GM12878 (cell line): ENCODE measurements around the gene FSIP1. TPM values are rescaled to one million over a fixed set of nuclear protein-coding genes. Genes with fewer than 3 reads are reported as not detected.

Source experiments
- ATAC-seq: fragments of 200-7000 bp; cut with Tn5 transposase; 3 replicates; pipeline ENCODE4 v1.9.1; 2020; ENCODE audit warnings: mild to moderate bottlenecking, moderate library complexity
- BruUV-seq: library from RNA; stranded (reverse); fragments of 400-500 nt; replicated peaks from 2 replicates; lab custom pipeline; 2021; lab: Mats Ljungman, UMichigan
- CTCF ChIA-PET: fragments of 300-600 bp; sonication (Branson Sonifier 250); formaldehyde crosslinking; extraction: SDS; loops from one replicate; lab custom pipeline; 2021; ENCODE audit warnings: inconsistent platforms; lab: Yijun Ruan, JAX
- POLR2A ChIA-PET: fragments of 350-600 bp; formaldehyde crosslinking; extraction: SDS; loops from one replicate; lab custom pipeline; 2021; ENCODE audit warnings: inconsistent platforms; lab: Charles Lee
- RAD21 ChIA-PET: fragments of 300-600 bp; sonication (Branson Sonifier 250); formaldehyde crosslinking; loops from one replicate; lab custom pipeline; 2023; ENCODE audit warnings: antibody characterized with exemption; ENCODE audit not compliant: unreplicated experiment; lab: Charles Lee
- SMC1A ChIA-PET: fragments of 300-600 bp; sonication (Branson Sonifier 250); formaldehyde crosslinking; loops from one replicate; lab custom pipeline; 2023; ENCODE audit not compliant: unreplicated experiment, uncharacterized antibody; lab: Charles Lee
- DNase-seq: peaks from one replicate; pipeline ENCODE4 v3.0.0-alpha.2; 2011; ENCODE audit warnings: low read depth, low spot score
- FAIRE-seq: peaks from 3 replicates; lab custom pipeline; 2011; peaks lifted over from hg19 to GRCh38; lab: Jason Lieb, UNC
- H2AFZ ChIP-seq: 2 replicates; pipeline ENCODE4 v1.6.0; 2011; ENCODE audit warnings: low read depth, low read length, control low read depth; ENCODE audit not compliant: control insufficient read depth
- H3K27ac ChIP-seq: 2 replicates; pipeline ENCODE4 v1.5.1; 2011; ENCODE audit warnings: control low read depth; ENCODE audit not compliant: control insufficient read depth, insufficient read depth
- H3K27me3 ChIP-seq, 2 experiments: replicated peaks in 1 of 2; 2 replicates each; pipeline versions ENCODE4 v1.6.0 to v1.6.1; 2011; ENCODE audit warnings: low read length in 1 of 2; ENCODE audit not compliant: control insufficient read depth in 2 of 2, insufficient read depth in 2 of 2
- H3K36me3 ChIP-seq, 2 experiments: 2 replicates each; pipeline ENCODE4 v1.5.1; 2011; ENCODE audit warnings: low read length in 1 of 2; ENCODE audit not compliant: control insufficient read depth in 2 of 2, insufficient read depth in 2 of 2
- H3K4me1 ChIP-seq: 2 replicates; pipeline ENCODE4 v1.6.1; 2011; ENCODE audit warnings: mild to moderate bottlenecking, low read length, moderate library complexity, mixed read lengths; ENCODE audit not compliant: control insufficient read depth, insufficient read depth
- H3K4me2 ChIP-seq: 2 replicates; pipeline ENCODE4 v1.6.0; 2011; ENCODE audit warnings: control low read depth; ENCODE audit not compliant: control insufficient read depth, insufficient read depth
- H3K4me3 ChIP-seq: fragments of 200-600 bp; sonication (generic); 2 replicates; pipeline ENCODE4 v1.5.1; 2016
- H3K79me2 ChIP-seq: 2 replicates; pipeline ENCODE4 v1.6.0; 2011; ENCODE audit warnings: low read length; ENCODE audit not compliant: control insufficient read depth, insufficient read depth
- H3K9ac ChIP-seq: 2 replicates; pipeline ENCODE4 v1.8.0; 2011; ENCODE audit warnings: low read length, control low read depth, mixed read lengths; ENCODE audit not compliant: control insufficient read depth, insufficient read depth
- H3K9me3 ChIP-seq: replicated peaks from 3 replicates; pipeline ENCODE4 v1.5.1; 2011; ENCODE audit warnings: mild to moderate bottlenecking, low read length; ENCODE audit not compliant: control insufficient read depth, insufficient read depth
- H4K20me1 ChIP-seq: 2 replicates; pipeline ENCODE4 v1.6.0; 2011; ENCODE audit not compliant: control insufficient read depth, insufficient read depth
- BMI1 ChIP-seq: fragments of 450-650 bp; IDR thresholded peaks from 2 replicates; pipeline ENCODE4 v1.6.1; 2016; ENCODE audit warnings: mild to moderate bottlenecking, moderate library complexity, borderline replicate concordance
- CBX3 ChIP-seq: fragments of 200-600 bp; sonication (generic); IDR thresholded peaks from 2 replicates; pipeline ENCODE4 v1.6.1; 2016; ENCODE audit warnings: low read depth, borderline replicate concordance
- CBX5 ChIP-seq: sonication (generic); IDR thresholded peaks from 2 replicates; pipeline ENCODE4 v1.6.1; 2016; ENCODE audit warnings: low read depth, moderate library complexity, mild to moderate bottlenecking, inconsistent platforms
- MAX ChIP-seq: IDR thresholded peaks from 2 replicates; pipeline ENCODE4 v1.6.1; 2012; ENCODE audit warnings: low read depth, low read length, improper control_type of control experiment
- NBN ChIP-seq: fragments of 450-650 bp; IDR thresholded peaks from 2 replicates; pipeline ENCODE4 v1.6.1; 2016
- RUNX3 ChIP-seq: IDR thresholded peaks from 2 replicates; pipeline ENCODE4 v1.6.1; 2012; ENCODE audit warnings: low read length, inconsistent platforms
- SKIL ChIP-seq: fragments of 450-650 bp; IDR thresholded peaks from 2 replicates; pipeline ENCODE4 v1.6.1; 2017; ENCODE audit warnings: mild to moderate bottlenecking, low read depth, inconsistent platforms; ENCODE audit not compliant: poor library complexity, severe bottlenecking
- SMARCA5 ChIP-seq: fragments of 450-650 bp; IDR thresholded peaks from 2 replicates; pipeline ENCODE4 v1.6.1; 2017; ENCODE audit warnings: mild to moderate bottlenecking
- STAT1 ChIP-seq: fragments of 450-650 bp; conservative IDR thresholded peaks from 2 replicates; pipeline ENCODE4 v1.6.1; 2014; ENCODE audit warnings: antibody characterized with exemption, mild to moderate bottlenecking
- WGBS: methylation state at CpG from one replicate; pipeline ENCODE4 v1.1.6; 2016; ENCODE audit warnings: low lambda C conversion rate; ENCODE audit not compliant: insufficient replicate concordance, insufficient coverage; ENCODE audit errors: missing lambda C conversion rate; 5-methylcytosine and 5-hydroxymethylcytosine counted together
- in situ Hi-C: fragments of 300-500 bp; cut with MboI; formaldehyde crosslinking; loops from 9 replicates; pipeline ENCODE4 v1.14.3; 2018; ENCODE audit warnings: mixed read lengths
- intact Hi-C: fragments of 100-400 bp; cut with micrococcal nuclease; formaldehyde crosslinking; loops from one replicate; pipeline ENCODE4 v1.14.2; 2022; ENCODE audit not compliant: unreplicated experiment
- polyA plus RNA-seq, 11 experiments: library from polyadenylated mRNA; depleted of rRNA in 4 of 11; unstranded in 6 of 11; stranded (reverse) in 5 of 11; fragments of >200 nt; fragmentation: Nextera tagmentation in 4 of 11; fragmentation: Illumina TruSeq in 1 of 11; extraction: Ambion mirVana in 4 of 11; extraction: Trizol in 1 of 11; gene quantifications; 1 replicate in 1 of 11; 2 replicates in 10 of 11; pipeline versions ENCODE4 v1.2.1 to v1.2.3, GENCODE V29; 2011 to 2016; ENCODE audit warnings: inconsistent platforms in 2 of 11, missing spikeins in 2 of 11, low read depth in 1 of 11
- total RNA-seq, 4 experiments: library from RNA; depleted of rRNA in 3 of 4; stranded (reverse); fragments of >200 nt in 3 of 4; fragmentation: Illumina TruSeq in 1 of 4; extraction: Trizol in 1 of 4; gene quantifications; 2 replicates each; pipeline versions ENCODE4 v1.2.1 to v1.2.3, GENCODE V29; 2013 to 2021

Gene FSIP1
- total and polyA plus RNA-seq, 10 of the 15 experiments (the other 5 are each of a cell fraction or from before 2014, with no cell fraction given) = 0.15 to 0.67 (median 0.35) TPM

GRCh38 chr15:39582286-39582976 lies 200.2 kb downstream of the FSIP1 start:
- no TSS peak for BruUV-seq
- Histone ChIP-seq H3K27ac (no peak overlapping the region), H4K20me1 (no peaks in the 10 kb centered on the region), H3K9ac (no peak overlapping the region), H3K4me1 (no peaks in the 10 kb centered on the region), H3K4me3 (no peak overlapping the region), H3K9me3 (no peaks in the 10 kb centered on the region; the same call in 2 of the 3 replicates), H3K4me2 (no peak overlapping the region), H3K27me3 (peaks cover 4 to 5% of the 10 kb centered on the region in 2 experiments), H3K79me2 (no peaks in the 10 kb centered on the region), H2AFZ (no peak overlapping the region), H3K36me3 (no peaks in the 10 kb centered on the region)
- ATAC-seq = no peak
- POLR2A ChIA-PET = no interaction called here
- DNase-seq = no peak
- 50% methylated on average over 19 of the region's 20 CpGs for WGBS
- TF ChIP-seq NBN (no peak), BMI1 (no peak), MAX (no peak), CBX3 (no peak), STAT1 (no peak), CBX5 (no peak), SKIL (no peak), SMARCA5 (no peak), RUNX3 (no peak)
- no peak for FAIRE-seq
- SMC1A ChIA-PET = interaction anchor here (0.8 to 3.5 kb wide), 3 partner anchors 40 to 175 kb away, joined by 3 to 34 read pairs (median 4); no protein-coding TSS in a partner anchor
- CTCF ChIA-PET = interaction anchor here (0.6 to 8.5 kb wide), 7 partner anchors 12 to 456 kb away, joined by 3 to 68 read pairs (median 4); no protein-coding TSS in a partner anchor
- intact Hi-C loops (loop anchor here (5.0 kb wide), 2 partner anchors 105 to 870 kb away; no protein-coding TSS in a partner anchor), in situ Hi-C loops (loop anchor here (5.0 to 25.0 kb wide), 3 partner anchors 455 to 875 kb away; no protein-coding TSS in a partner anchor)
- RAD21 ChIA-PET = interaction anchor here (0.6 to 1.1 kb wide), 3 partner anchors 63 to 423 kb away, joined by 3 read pairs; no protein-coding TSS in a partner anchor
